K562 (cell line): ENCODE results near the gene CUTA. TPM values are rescaled to one million over a fixed set of nuclear protein-coding genes. Genes with fewer than 3 reads are reported as not detected.
A peak's percentile ranks its signal among the peaks of the same experiment; 100 is the strongest.

ENCODE experiments used
- FUS ChIP-seq: fragments of 200-400 bp; formaldehyde crosslinking; optimal IDR thresholded peaks from 2 replicates; pipeline ENCODE3; 2017; ENCODE audit warnings: low read depth, low read length
- RBM22 ChIP-seq: fragments of 200-400 bp; formaldehyde crosslinking; IDR thresholded peaks from 2 replicates; pipeline ENCODE4 v1.6.1; 2018; ENCODE audit warnings: low read length, low read depth; ENCODE audit not compliant: poor library complexity, severe bottlenecking
- SLC30A9 ChIP-seq: fragments of 250-450 bp; sonication (Bioruptor Pico); IDR thresholded peaks from 2 replicates; pipeline ENCODE4 v1.8.0; 2022; ENCODE audit warnings: mild to moderate bottlenecking, moderate library complexity
- SMAD3 ChIP-seq: fragments of 450-650 bp; formaldehyde crosslinking; conservative IDR thresholded peaks from 2 replicates; pipeline ENCODE4 v1.4.0; 2020; ENCODE audit warnings: mild to moderate bottlenecking
- ZNF217 ChIP-seq: sonication (generic); formaldehyde crosslinking; IDR thresholded peaks from 2 replicates; pipeline ENCODE4 v1.8.0; 2022; ENCODE audit warnings: mild to moderate bottlenecking, missing genetic modification reagents
- ZNF274 ChIP-seq: IDR thresholded peaks from 2 replicates; pipeline ENCODE4 v1.6.1; 2011; ENCODE audit warnings: low read depth, mild to moderate bottlenecking, low read length, moderate library complexity, borderline replicate concordance
- polyA plus RNA-seq, 8 experiments: library from polyadenylated mRNA; depleted of rRNA in 4 of 8; stranded (reverse) in 5 of 8; unstranded in 3 of 8; fragments of >200 nt; fragmentation: Nextera tagmentation in 2 of 8; fragmentation: Illumina TruSeq in 1 of 8; extraction: Ambion mirVana in 2 of 8; extraction: Trizol in 1 of 8; gene quantifications; 2 replicates each; pipeline versions ENCODE4 v1.2.1 to v1.2.3, GENCODE V29; 2011 to 2014; ENCODE audit warnings: inconsistent platforms in 1 of 8, missing spikeins in 1 of 8
- total RNA-seq, 7 experiments: library from RNA; depleted of rRNA in 6 of 7; stranded (reverse); fragments of >200 nt in 6 of 7; fragmentation: Illumina TruSeq in 2 of 7; extraction: Trizol in 2 of 7; gene quantifications; 2 replicates each; pipeline versions ENCODE4 v1.2.1 to v1.2.3, GENCODE V29; 2011 to 2021; ENCODE audit warnings: low replicate concordance in 1 of 7
- TF ChIP-seq, protein P1 (sequence below): fragments of 250-450 bp; sonication (Bioruptor Pico); IDR thresholded peaks from 2 replicates; pipeline ENCODE4 v1.5.0; 2022; ENCODE audit warnings: mild to moderate bottlenecking
- TF ChIP-seq, protein P2 (sequence below): fragments of 250-450 bp; sonication (Bioruptor Pico); IDR thresholded peaks from 2 replicates; pipeline ENCODE4 v1.9.0; 2021; ENCODE audit warnings: mild to moderate bottlenecking, inconsistent platforms
- TF ChIP-seq, protein P3 (sequence below): fragments of 250-450 bp; sonication (Bioruptor Pico); IDR thresholded peaks from 2 replicates; pipeline ENCODE4 v1.5.0; 2020; ENCODE audit warnings: mild to moderate bottlenecking
- TF ChIP-seq, protein P4 (sequence below): fragments of 250-450 bp; sonication (Bioruptor Pico); IDR thresholded peaks from 2 replicates; pipeline ENCODE4 v1.5.0; 2021; ENCODE audit warnings: mild to moderate bottlenecking, moderate library complexity
- TF ChIP-seq, protein P5 (sequence below): fragments of 200-800 bp; sonication (Bioruptor generic); IDR thresholded peaks from 2 replicates; pipeline ENCODE4 v1.6.1; 2016; ENCODE audit warnings: missing genetic modification characterization, missing compliant biosample characterization

CUTA gene
- total and polyA plus RNA-seq, 9 of the 15 experiments (the other 6 are each of a cell fraction or from before 2014, with no cell fraction given), result 166 to 682 (median 310) TPM

DNA sequence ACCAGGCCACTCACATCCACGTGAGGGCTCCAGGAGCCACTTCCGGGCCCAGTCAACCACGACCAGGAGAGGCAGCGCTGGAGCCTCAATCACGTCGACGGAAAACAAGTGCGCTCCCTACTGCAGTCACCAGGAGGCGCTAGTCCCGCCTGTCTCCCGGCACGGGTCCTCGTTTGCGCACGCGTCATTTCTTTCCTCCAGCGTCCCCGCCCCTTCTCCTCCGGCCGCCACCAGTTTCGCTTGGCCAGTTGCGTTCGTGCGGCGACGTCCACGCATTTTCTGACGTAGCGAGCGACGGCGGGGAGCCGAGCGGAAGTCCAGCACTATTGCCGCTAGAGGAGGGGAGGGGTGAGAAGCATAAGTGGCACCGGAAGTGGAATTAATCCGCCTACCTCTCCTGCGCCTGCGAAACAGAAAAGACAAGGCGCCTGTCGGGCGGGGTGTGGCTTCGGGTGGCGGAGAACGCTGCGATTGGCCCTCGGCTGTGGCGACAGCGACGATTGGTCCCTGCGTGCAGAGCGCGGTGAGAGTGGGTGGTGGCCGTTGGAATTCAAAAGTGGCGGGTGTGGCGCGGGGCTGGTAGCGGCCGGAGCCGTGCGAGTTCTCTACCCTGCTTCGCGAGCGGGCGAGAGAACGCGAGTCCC lies 26.5 kb downstream of the CUTA start, which contains the start of gene KIFC1 (continued):
- TF ChIP-seq RBM22 (no peak), SMAD3 (CRISPR knock-in tag) (no peak), ZNF217 (CRISPR knock-in tag) (no peak), SLC30A9 (CRISPR knock-in tag) (no peak), ZNF274 (no peak), FUS (no peak)
- TF ChIP-seq, protein P1, sequence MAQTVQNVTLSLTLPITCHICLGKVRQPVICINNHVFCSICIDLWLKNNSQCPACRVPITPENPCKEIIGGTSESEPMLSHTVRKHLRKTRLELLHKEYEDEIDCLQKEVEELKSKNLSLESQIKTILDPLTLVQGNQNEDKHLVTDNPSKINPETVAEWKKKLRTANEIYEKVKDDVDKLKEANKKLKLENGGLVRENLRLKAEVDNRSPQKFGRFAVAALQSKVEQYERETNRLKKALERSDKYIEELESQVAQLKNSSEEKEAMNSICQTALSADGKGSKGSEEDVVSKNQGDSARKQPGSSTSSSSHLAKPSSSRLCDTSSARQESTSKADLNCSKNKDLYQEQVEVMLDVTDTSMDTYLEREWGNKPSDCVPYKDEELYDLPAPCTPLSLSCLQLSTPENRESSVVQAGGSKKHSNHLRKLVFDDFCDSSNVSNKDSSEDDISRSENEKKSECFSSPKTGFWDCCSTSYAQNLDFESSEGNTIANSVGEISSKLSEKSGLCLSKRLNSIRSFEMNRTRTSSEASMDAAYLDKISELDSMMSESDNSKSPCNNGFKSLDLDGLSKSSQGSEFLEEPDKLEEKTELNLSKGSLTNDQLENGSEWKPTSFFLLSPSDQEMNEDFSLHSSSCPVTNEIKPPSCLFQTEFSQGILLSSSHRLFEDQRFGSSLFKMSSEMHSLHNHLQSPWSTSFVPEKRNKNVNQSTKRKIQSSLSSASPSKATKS, result no peak
- TF ChIP-seq, protein P2, sequence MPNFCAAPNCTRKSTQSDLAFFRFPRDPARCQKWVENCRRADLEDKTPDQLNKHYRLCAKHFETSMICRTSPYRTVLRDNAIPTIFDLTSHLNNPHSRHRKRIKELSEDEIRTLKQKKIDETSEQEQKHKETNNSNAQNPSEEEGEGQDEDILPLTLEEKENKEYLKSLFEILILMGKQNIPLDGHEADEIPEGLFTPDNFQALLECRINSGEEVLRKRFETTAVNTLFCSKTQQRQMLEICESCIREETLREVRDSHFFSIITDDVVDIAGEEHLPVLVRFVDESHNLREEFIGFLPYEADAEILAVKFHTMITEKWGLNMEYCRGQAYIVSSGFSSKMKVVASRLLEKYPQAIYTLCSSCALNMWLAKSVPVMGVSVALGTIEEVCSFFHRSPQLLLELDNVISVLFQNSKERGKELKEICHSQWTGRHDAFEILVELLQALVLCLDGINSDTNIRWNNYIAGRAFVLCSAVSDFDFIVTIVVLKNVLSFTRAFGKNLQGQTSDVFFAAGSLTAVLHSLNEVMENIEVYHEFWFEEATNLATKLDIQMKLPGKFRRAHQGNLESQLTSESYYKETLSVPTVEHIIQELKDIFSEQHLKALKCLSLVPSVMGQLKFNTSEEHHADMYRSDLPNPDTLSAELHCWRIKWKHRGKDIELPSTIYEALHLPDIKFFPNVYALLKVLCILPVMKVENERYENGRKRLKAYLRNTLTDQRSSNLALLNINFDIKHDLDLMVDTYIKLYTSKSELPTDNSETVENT (CRISPR knock-in tag), result peak; percentile 91
- TF ChIP-seq, protein P3, sequence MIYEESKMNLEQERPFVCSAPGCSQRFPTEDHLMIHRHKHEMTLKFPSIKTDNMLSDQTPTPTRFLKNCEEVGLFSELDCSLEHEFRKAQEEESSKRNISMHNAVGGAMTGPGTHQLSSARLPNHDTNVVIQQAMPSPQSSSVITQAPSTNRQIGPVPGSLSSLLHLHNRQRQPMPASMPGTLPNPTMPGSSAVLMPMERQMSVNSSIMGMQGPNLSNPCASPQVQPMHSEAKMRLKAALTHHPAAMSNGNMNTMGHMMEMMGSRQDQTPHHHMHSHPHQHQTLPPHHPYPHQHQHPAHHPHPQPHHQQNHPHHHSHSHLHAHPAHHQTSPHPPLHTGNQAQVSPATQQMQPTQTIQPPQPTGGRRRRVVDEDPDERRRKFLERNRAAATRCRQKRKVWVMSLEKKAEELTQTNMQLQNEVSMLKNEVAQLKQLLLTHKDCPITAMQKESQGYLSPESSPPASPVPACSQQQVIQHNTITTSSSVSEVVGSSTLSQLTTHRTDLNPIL, result no peak
- TF ChIP-seq, protein P4, sequence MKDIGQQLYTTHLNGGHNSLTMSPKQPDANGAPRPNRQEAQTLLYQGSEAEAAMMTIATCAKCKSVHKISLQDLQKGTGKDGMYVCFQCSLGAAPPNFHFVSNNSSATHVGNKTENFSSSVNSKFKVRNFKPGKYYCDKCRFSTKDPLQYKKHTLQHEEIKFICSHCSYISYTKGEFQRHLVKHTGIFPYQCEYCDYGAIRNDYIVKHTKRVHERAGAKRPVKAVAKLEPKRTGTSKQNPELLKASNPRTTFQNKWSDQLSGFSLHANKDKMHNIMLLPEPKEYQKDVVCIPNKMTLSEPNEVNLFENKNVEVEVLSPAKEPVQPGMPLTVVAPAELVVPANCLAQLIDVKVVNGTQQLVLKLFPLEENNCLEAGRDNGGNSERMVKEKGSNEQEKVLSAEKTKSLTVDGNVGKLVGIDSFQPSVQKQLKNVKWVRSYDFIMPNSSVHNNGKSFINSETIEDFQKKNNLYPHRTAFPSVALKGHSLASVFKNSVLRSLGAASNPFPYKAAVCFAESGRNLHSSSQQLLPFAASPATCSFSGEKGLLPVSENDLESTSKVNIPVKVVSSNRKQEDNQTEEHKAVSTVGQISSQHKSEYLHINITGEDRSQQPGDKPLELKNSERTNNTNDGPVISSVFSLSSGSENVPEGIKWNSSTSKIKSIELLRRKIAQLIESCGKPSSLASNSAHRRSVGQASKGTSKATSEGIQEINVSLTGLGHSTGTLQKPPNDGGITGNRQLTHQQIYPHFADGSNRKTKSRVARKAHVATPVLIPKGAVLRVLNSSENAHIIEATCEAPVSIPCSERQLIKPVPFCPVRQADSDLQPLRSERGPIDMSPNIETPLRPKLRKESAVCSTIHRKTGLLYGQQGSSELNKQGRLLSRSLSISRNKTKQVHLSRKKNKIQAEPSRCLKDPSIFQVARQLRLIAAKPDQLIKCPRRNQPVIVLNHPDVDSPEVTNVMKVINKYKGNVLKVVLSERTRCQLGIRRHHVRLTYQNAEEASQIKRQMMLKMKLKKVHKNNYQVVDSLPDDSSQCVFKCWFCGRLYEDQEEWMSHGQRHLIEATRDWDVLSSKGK (CRISPR knock-in tag), result no peak
- TF ChIP-seq, protein P5, sequence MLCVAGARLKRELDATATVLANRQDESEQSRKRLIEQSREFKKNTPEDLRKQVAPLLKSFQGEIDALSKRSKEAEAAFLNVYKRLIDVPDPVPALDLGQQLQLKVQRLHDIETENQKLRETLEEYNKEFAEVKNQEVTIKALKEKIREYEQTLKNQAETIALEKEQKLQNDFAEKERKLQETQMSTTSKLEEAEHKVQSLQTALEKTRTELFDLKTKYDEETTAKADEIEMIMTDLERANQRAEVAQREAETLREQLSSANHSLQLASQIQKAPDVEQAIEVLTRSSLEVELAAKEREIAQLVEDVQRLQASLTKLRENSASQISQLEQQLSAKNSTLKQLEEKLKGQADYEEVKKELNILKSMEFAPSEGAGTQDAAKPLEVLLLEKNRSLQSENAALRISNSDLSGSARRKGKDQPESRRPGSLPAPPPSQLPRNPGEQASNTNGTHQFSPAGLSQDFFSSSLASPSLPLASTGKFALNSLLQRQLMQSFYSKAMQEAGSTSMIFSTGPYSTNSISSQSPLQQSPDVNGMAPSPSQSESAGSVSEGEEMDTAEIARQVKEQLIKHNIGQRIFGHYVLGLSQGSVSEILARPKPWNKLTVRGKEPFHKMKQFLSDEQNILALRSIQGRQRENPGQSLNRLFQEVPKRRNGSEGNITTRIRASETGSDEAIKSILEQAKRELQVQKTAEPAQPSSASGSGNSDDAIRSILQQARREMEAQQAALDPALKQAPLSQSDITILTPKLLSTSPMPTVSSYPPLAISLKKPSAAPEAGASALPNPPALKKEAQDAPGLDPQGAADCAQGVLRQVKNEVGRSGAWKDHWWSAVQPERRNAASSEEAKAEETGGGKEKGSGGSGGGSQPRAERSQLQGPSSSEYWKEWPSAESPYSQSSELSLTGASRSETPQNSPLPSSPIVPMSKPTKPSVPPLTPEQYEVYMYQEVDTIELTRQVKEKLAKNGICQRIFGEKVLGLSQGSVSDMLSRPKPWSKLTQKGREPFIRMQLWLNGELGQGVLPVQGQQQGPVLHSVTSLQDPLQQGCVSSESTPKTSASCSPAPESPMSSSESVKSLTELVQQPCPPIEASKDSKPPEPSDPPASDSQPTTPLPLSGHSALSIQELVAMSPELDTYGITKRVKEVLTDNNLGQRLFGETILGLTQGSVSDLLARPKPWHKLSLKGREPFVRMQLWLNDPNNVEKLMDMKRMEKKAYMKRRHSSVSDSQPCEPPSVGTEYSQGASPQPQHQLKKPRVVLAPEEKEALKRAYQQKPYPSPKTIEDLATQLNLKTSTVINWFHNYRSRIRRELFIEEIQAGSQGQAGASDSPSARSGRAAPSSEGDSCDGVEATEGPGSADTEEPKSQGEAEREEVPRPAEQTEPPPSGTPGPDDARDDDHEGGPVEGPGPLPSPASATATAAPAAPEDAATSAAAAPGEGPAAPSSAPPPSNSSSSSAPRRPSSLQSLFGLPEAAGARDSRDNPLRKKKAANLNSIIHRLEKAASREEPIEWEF (CRISPR knock-in tag), result no peak
